IMR-90 (cell line): Measurements from ENCODE around the gene KAT6B. TPM values are rescaled to one million over a fixed set of nuclear protein-coding genes. Genes with fewer than 3 reads are reported as not detected.

ENCODE experiments used
- ATAC-seq: fragments of 200-7000 bp; cut with Tn5 transposase; 2 replicates; pipeline ENCODE4 v1.9.1; 2020; ENCODE audit warnings: low read depth, mild to moderate bottlenecking, moderate library complexity
- BruUV-seq: library from RNA; stranded (reverse); fragments of 400-500 nt; replicated peaks from 2 replicates; lab custom pipeline; 2021; lab: Mats Ljungman, UMichigan
- CTCF ChIA-PET: fragments of 300-600 bp; formaldehyde crosslinking; extraction: SDS; loops from one replicate; lab custom pipeline; 2021; ENCODE audit warnings: antibody characterized with exemption; lab: Yijun Ruan, JAX
- POLR2A ChIA-PET: fragments of 300-600 bp; sonication (Branson Sonifier 250); formaldehyde crosslinking; loops from one replicate; lab custom pipeline; 2022; ENCODE audit warnings: antibody characterized with exemption; ENCODE audit not compliant: unreplicated experiment; lab: Charles Lee
- DNase-seq: peaks from one replicate; pipeline ENCODE4 v3.0.0; 2013
- H2AFZ ChIP-seq: replicated peaks from 2 replicates; pipeline ENCODE3; 2013; ENCODE audit warnings: low read length, mild to moderate bottlenecking; ENCODE audit not compliant: poor library complexity
- H2AK5ac ChIP-seq: 2 replicates; pipeline ENCODE4 v1.6.1; 2013; ENCODE audit warnings: low read depth, low read length, inconsistent platforms
- H2AK9ac ChIP-seq: replicated peaks from 2 replicates; pipeline ENCODE3; 2013; ENCODE audit warnings: mild to moderate bottlenecking, low read depth, low read length, moderate library complexity; ENCODE audit not compliant: poor library complexity
- H2BK120ac ChIP-seq: 2 replicates; pipeline ENCODE4 v1.6.1; 2013; ENCODE audit warnings: low read depth, low read length, inconsistent platforms
- H2BK15ac ChIP-seq: 3 replicates; pipeline ENCODE4 v1.6.1; 2013; ENCODE audit warnings: low read depth, low read length, inconsistent platforms
- H2BK20ac ChIP-seq: 2 replicates; pipeline ENCODE4 v1.6.1; 2013; ENCODE audit warnings: low read depth, mild to moderate bottlenecking, inconsistent platforms, low read length, moderate library complexity
- H2BK5ac ChIP-seq: 2 replicates; pipeline ENCODE4 v1.6.1; 2013; ENCODE audit warnings: mild to moderate bottlenecking, low read depth, low read length, inconsistent platforms; ENCODE audit not compliant: poor library complexity, severe bottlenecking
- H3K14ac ChIP-seq: replicated peaks from 2 replicates; pipeline ENCODE4 v1.6.1; 2013; ENCODE audit warnings: low read depth, low read length, inconsistent platforms
- H3K18ac ChIP-seq: 2 replicates; pipeline ENCODE4 v1.6.1; 2013; ENCODE audit warnings: low read depth, low read length, control low read depth
- H3K23ac ChIP-seq: 2 replicates; pipeline ENCODE4 v1.6.1; 2013; ENCODE audit warnings: low read depth, low read length, inconsistent platforms
- H3K27ac ChIP-seq: 2 replicates; pipeline ENCODE4 v1.5.1; 2013; ENCODE audit warnings: mild to moderate bottlenecking, control low read depth, low read length; ENCODE audit not compliant: insufficient read depth
- H3K27me3 ChIP-seq: 2 replicates; pipeline ENCODE4 v1.6.1; 2013; ENCODE audit warnings: low read length; ENCODE audit not compliant: control insufficient read depth, insufficient read depth
- H3K36me3 ChIP-seq: 2 replicates; pipeline ENCODE4 v1.6.1; 2013; ENCODE audit warnings: low read length, mixed read lengths; ENCODE audit not compliant: control insufficient read depth, insufficient read depth
- H3K4ac ChIP-seq: 2 replicates; pipeline ENCODE4 v1.6.1; 2013; ENCODE audit warnings: low read depth, low read length, inconsistent platforms
- H3K4me1 ChIP-seq: 2 replicates; pipeline ENCODE4 v1.6.1; 2013; ENCODE audit warnings: low read length, mixed read lengths; ENCODE audit not compliant: control insufficient read depth, insufficient read depth
- H3K4me2 ChIP-seq: 2 replicates; pipeline ENCODE4 v1.6.1; 2013; ENCODE audit warnings: low read depth, mild to moderate bottlenecking, control low read depth, low read length, moderate library complexity
- H3K4me3 ChIP-seq: 2 replicates; pipeline ENCODE4 v1.5.1; 2013; ENCODE audit warnings: low read depth, mild to moderate bottlenecking, control low read depth, low read length, moderate library complexity; ENCODE audit not compliant: insufficient read depth
- H3K56ac ChIP-seq: 2 replicates; pipeline ENCODE4 v1.6.1; 2013; ENCODE audit warnings: low read length, inconsistent platforms; ENCODE audit not compliant: insufficient read depth; ENCODE audit errors: extremely low read depth
- H3K79me1 ChIP-seq, 2 experiments: 2 replicates each; pipeline ENCODE4 v1.6.1; 2013; ENCODE audit warnings: low read length in 2 of 2, inconsistent platforms in 1 of 2, low read depth in 1 of 2
- H3K9ac ChIP-seq: 2 replicates; pipeline ENCODE4 v1.6.1; 2013; ENCODE audit warnings: low read depth, low read length, control low read depth
- H3K9me1 ChIP-seq: 2 replicates; pipeline ENCODE4 v1.6.1; 2013; ENCODE audit warnings: low read length, inconsistent platforms; ENCODE audit not compliant: insufficient read depth
- H3K9me3 ChIP-seq: 2 replicates; pipeline ENCODE4 v1.6.1; 2013; ENCODE audit warnings: low read length; ENCODE audit not compliant: control insufficient read depth, insufficient read depth
- H4K20me1 ChIP-seq: 2 replicates; pipeline ENCODE4 v1.6.1; 2013; ENCODE audit warnings: low read length, inconsistent platforms; ENCODE audit not compliant: insufficient read depth
- H4K5ac ChIP-seq: 2 replicates; pipeline ENCODE4 v1.6.1; 2013; ENCODE audit warnings: mild to moderate bottlenecking, low read depth, low read length, control low read depth
- H4K8ac ChIP-seq, 2 experiments: 2 replicates each; pipeline ENCODE4 v1.6.1; 2013; ENCODE audit warnings: low read depth in 2 of 2, low read length in 2 of 2, control low read depth in 1 of 2, inconsistent platforms in 1 of 2
- H4K91ac ChIP-seq: 2 replicates; pipeline ENCODE4 v1.6.1; 2013; ENCODE audit warnings: low read depth, low read length, inconsistent platforms; ENCODE audit not compliant: insufficient read depth
- CEBPB ChIP-seq: IDR thresholded peaks from 2 replicates; pipeline ENCODE4 v1.6.1; 2012; ENCODE audit warnings: low read depth, low read length, improper control_type of control experiment
- FOS ChIP-seq: fragments of 150-350 bp; IDR thresholded peaks from 2 replicates; pipeline ENCODE4 v1.6.1; 2016; ENCODE audit warnings: low read depth, low read length
- MXI1 ChIP-seq: IDR thresholded peaks from 2 replicates; pipeline ENCODE4 v1.6.1; 2012; ENCODE audit warnings: low read depth, mild to moderate bottlenecking, low read length, moderate library complexity, borderline replicate concordance
- WGBS, 2 experiments: methylation state at CpG; one replicate each; pipeline versions ENCODE4 v1.1.5 to v1.1.7; 2013; ENCODE audit warnings: missing lambda C conversion rate in 2 of 2; ENCODE audit not compliant: insufficient read length in 1 of 2; ENCODE audit errors: extremely low coverage in 2 of 2; 5-methylcytosine and 5-hydroxymethylcytosine counted together
- dilution Hi-C: fragments of 300-500 bp; cut with HindIII; formaldehyde crosslinking; loops from one replicate; pipeline ENCODE4 v1.14.3; 2018; ENCODE audit warnings: low sequenced_read_pairs; ENCODE audit not compliant: unreplicated experiment
- in situ Hi-C: fragments of 300-500 bp; cut with MboI; formaldehyde crosslinking; loops from 3 replicates; pipeline ENCODE4 v1.14.3; 2019; ENCODE audit warnings: low sequenced_read_pairs, inconsistent platforms, mixed read lengths
- intact Hi-C: fragments of 100-400 bp; cut with micrococcal nuclease; formaldehyde crosslinking; loops from 2 replicates; pipeline ENCODE4 v1.10.0; 2022
- polyA plus RNA-seq, 3 experiments: library from polyadenylated mRNA; depleted of rRNA; stranded (reverse); fragments of >200 nt; gene quantifications; 2 replicates each; pipeline ENCODE4 v1.2.3, GENCODE V29; 2012; ENCODE audit warnings: low replicate concordance in 1 of 3
- total RNA-seq: library from RNA; depleted of rRNA; stranded (reverse); fragments of >200 nt; gene quantifications from 2 replicates; pipeline ENCODE4 v1.2.3, GENCODE V29; 2012

Gene KAT6B
- total and polyA plus RNA-seq, 2 of the 4 experiments (the other 2 are of a cell fraction): 8.8 to 28.1 TPM

GRCh38 chr10:75043256-75044131 is 217.1 kb downstream of the KAT6B start (continued):
- no peak for TF ChIP-seq FOS

- H3K9ac ChIP-seq: no peak overlapping the region
- CTCF ChIA-PET: interaction anchor here (1.4 kb wide), 1 partner anchor 10 kb away, joined by 3 read pairs; no protein-coding TSS in a partner anchor
- H2BK5ac ChIP-seq: no peak overlapping the region
- POLR2A ChIA-PET: no interaction called here
- H3K27me3 ChIP-seq: no peaks in the 10 kb centered on the region
- dilution Hi-C loops (no loop called here), intact Hi-C loops (no loop called here), in situ Hi-C loops (no loop called here)
- no peaks in the 10 kb centered on the region for H3K9me3 ChIP-seq
- H3K56ac ChIP-seq: no peak overlapping the region
- peaks cover 4% of the 10 kb centered on the region; the same call in 1 of the 2 replicates for H3K4me1 ChIP-seq
- peak overlapping the region; percentile 38; the same call in 1 of the 2 replicates for H3K14ac ChIP-seq
- H2BK20ac ChIP-seq: no peak overlapping the region; the same call in 1 of the 2 replicates
- H3K79me1 ChIP-seq: no peaks in the 10 kb centered on the region
- H2BK15ac ChIP-seq: no peak overlapping the region
- H3K9me1 ChIP-seq: no peaks in the 10 kb centered on the region
- H2BK120ac ChIP-seq: peak overlapping the region; percentile 39; the same call in 1 of the 2 replicates
- H3K4me3 ChIP-seq: no peak overlapping the region
- no peak overlapping the region for H4K8ac ChIP-seq
- no peaks in the 10 kb centered on the region for H3K36me3 ChIP-seq
- H3K4me2 ChIP-seq: no peak overlapping the region
- peak overlapping the region; percentile 50; the same call in 1 of the 2 replicates for H3K18ac ChIP-seq
- DNase-seq (peak; percentile 15), ATAC-seq (no peak)
- peak overlapping the region; percentile 2; the same call in 1 of the 2 replicates for H3K27ac ChIP-seq
- BruUV-seq: no TSS peak
- peak overlapping the region; percentile 25 for H3K4ac ChIP-seq
- H2AK5ac ChIP-seq: no peak overlapping the region
- TF ChIP-seq MXI1 (no peak), CEBPB (peak; percentile 78)
- H2AFZ ChIP-seq: peak overlapping the region; percentile 67
- H2AK9ac ChIP-seq: no peak overlapping the region
- peak overlapping the region; percentile 5; the same call in 1 of the 2 replicates for H4K5ac ChIP-seq
- no peaks in the 10 kb centered on the region for H4K20me1 ChIP-seq
- no peak overlapping the region for H3K23ac ChIP-seq
- 77% methylated on average over 6 of the region's 9 CpGs; no CpG with 5 or more reads in 1 of the 2 experiments for WGBS, 2 experiments
- H4K91ac ChIP-seq: peak overlapping the region; percentile 15; the same call in 1 of the 2 replicates
Observed at GRCh38 chr10:75048669-75049098, 222.3 kb downstream of the KAT6B start.
